Stimulated activated CD8-positive, alpha-beta memory T cell treated with anti-CD3 and anti-CD28 coated beads, Interleukin-12 subunit alpha, Interleukin-12 subunit beta, amount 100 ng/mL, for 1 hour (primary cell): ENCODE data around the gene CORO6.

Experiments
- DNase-seq: peaks from one replicate; pipeline ENCODE4 v3.0.0-alpha.2; 2020; ENCODE audit warnings: low read depth

Gene CORO6

GRCh38 chr17:29577001-29577370 is 45.7 kb downstream of the CORO6 start:
- DNase-seq, result no peak

- DNase-seq, result no peak
These were observed 46.3 kb downstream of the CORO6 start for GRCh38 chr17:29576214-29577000.

GRCh38 chr17:29575511-29576213 is 47.0 kb downstream of the CORO6 start:
- DNase-seq, result no peak

GRCh38 chr17:29574732-29575510 is 47.8 kb downstream of the CORO6 start:
- DNase-seq, result no peak

- no peak for DNase-seq
These were observed 48.6 kb downstream of the CORO6 start for GRCh38 chr17:29573871-29574731.

- no peak for DNase-seq
These were observed 49.2 kb downstream of the CORO6 start for GRCh38 chr17:29573558-29573869.

GRCh38 chr17:29572691-29573557 is 49.8 kb downstream of the CORO6 start:
- peak; percentile 30 for DNase-seq

- DNase-seq, result no peak
These were observed 50.6 kb downstream of the CORO6 start for GRCh38 chr17:29571883-29572681.

GRCh38 chr17:29571486-29571882 is 51.2 kb downstream of the CORO6 start:
- no peak for DNase-seq

GRCh38 chr17:29570521-29570920 is 52.2 kb downstream of the CORO6 start:
- DNase-seq, result no peak

- no peak for DNase-seq
These were observed 53.3 kb downstream of the CORO6 start for GRCh38 chr17:29569245-29569950.

- DNase-seq, result peak; percentile 88
These were observed 54.1 kb downstream of the CORO6 start, which contains the start of gene TP53I13 for GRCh38 chr17:29568331-29569244. TSS of gene TP53I13 (plus strand) at chr17:29568701. CDS start at chr17:29568759, 58 bp downstream.

- DNase-seq, result peak; percentile 55
These were observed 55.0 kb downstream of the CORO6 start for GRCh38 chr17:29567554-29568330.

GRCh38 chr17:29567304-29567553 is 55.5 kb downstream of the CORO6 start:
- no peak for DNase-seq

- peak; percentile 30 for DNase-seq
These were observed 56.0 kb downstream of the CORO6 start, which contains the start of gene ABHD15 for GRCh38 chr17:29566473-29567303. TSS of gene ABHD15 (minus strand) at chr17:29567037. CDS start at chr17:29566966, 71 bp downstream.

GRCh38 chr17:29565643-29566472 is 56.9 kb downstream of the CORO6 start:
- DNase-seq, result peak; percentile 30
